ENCODE results near the gene COL7A1.

Gene COL7A1

GRCh38 chr3:48518638-48519276, 76.4 kb downstream of the COL7A1 start:
- no peak for TF ChIP-seq CTCF (conservative IDR thresholded peaks at IDR 0.05)
- H3K27ac ChIP-seq, result no peak overlapping the region

- no peak overlapping the region for H3K27ac ChIP-seq
- no peak for TF ChIP-seq CTCF (conservative IDR thresholded peaks at IDR 0.05)
Observed at GRCh38 chr3:48518069-48518468, 77.1 kb downstream of the COL7A1 start.

GRCh38 chr3:48516571-48516970, 78.6 kb downstream of the COL7A1 start:
- no peak overlapping the region for H3K27ac ChIP-seq
- no peak for TF ChIP-seq CTCF (conservative IDR thresholded peaks at IDR 0.05)

DNA sequence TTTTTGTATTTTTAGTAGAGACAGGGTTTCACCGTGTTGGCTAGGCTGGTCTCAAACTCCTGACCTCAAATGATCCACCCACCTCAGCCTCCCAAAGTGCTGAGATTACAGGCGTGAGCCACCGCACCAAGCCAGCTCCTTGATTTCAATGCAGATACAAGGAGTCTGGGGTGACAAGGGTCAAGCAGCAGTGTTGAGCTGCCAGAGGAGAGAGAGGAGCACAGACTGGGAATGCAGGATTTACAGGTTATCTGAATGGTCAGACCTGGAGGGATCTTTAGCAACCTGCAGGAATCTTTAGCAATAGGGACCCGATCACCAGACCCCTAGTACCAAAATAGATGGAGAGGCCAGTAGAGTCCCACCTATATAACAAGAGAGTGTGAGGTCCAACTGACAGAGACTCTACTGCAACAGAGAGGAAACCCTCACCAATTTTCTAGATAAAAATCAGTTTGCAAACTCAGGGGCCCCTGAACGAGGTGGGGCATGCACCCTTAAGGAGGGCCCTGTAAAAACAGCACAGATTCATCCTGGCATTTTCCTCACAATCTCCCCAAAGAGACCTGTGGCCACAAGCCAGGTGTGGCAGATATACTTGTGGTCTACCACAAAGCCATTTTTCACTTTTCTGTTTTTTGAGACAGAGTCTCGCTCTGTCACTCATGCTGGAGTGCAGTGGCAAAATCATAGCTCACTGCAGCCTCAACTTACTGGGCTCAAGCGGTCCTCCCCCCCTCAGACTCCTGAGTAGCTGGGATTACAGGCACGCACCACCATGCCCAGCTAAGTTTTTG, 80.5 kb downstream of the COL7A1 start:
- no peak overlapping the region for H3K27ac ChIP-seq
- TF ChIP-seq CTCF (conservative IDR thresholded peaks at IDR 0.05), result no peak
